PC-9 (cell line): ENCODE data around the gene CACNA1B.

Source experiments
- EZH2 ChIP-seq: fragments of 200-600 bp; sonication (generic); IDR thresholded peaks from 2 replicates; pipeline ENCODE4 v1.8.0; 2017; ENCODE audit warnings: antibody characterized with exemption, low read depth
- TF ChIP-seq, protein P1 (sequence below): fragments of 200-600 bp; sonication (generic); conservative IDR thresholded peaks from 2 replicates; pipeline ENCODE4 v1.6.1; 2017; ENCODE audit warnings: mixed run types, antibody characterized with exemption, mild to moderate bottlenecking, moderate library complexity

- TF ChIP-seq, protein P1, sequence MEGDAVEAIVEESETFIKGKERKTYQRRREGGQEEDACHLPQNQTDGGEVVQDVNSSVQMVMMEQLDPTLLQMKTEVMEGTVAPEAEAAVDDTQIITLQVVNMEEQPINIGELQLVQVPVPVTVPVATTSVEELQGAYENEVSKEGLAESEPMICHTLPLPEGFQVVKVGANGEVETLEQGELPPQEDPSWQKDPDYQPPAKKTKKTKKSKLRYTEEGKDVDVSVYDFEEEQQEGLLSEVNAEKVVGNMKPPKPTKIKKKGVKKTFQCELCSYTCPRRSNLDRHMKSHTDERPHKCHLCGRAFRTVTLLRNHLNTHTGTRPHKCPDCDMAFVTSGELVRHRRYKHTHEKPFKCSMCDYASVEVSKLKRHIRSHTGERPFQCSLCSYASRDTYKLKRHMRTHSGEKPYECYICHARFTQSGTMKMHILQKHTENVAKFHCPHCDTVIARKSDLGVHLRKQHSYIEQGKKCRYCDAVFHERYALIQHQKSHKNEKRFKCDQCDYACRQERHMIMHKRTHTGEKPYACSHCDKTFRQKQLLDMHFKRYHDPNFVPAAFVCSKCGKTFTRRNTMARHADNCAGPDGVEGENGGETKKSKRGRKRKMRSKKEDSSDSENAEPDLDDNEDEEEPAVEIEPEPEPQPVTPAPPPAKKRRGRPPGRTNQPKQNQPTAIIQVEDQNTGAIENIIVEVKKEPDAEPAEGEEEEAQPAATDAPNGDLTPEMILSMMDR: no peak
- TF ChIP-seq EZH2: no peak
Observed at GRCh38 chr9:137853392-137853995, 24.1 kb upstream of the CACNA1B start.
